Measurements from ENCODE around the gene TNKS2.

Gene TNKS2

GRCh38 chr10:91766676-91767075, 31.6 kb upstream of the TNKS2 start:
- no peak overlapping the region for H3K4me3 ChIP-seq (replicated peaks in 1 of 2; ENCODE audit: low read depth in 2 of 2, low read length in 2 of 2)
- TF ChIP-seq, protein P1, sequence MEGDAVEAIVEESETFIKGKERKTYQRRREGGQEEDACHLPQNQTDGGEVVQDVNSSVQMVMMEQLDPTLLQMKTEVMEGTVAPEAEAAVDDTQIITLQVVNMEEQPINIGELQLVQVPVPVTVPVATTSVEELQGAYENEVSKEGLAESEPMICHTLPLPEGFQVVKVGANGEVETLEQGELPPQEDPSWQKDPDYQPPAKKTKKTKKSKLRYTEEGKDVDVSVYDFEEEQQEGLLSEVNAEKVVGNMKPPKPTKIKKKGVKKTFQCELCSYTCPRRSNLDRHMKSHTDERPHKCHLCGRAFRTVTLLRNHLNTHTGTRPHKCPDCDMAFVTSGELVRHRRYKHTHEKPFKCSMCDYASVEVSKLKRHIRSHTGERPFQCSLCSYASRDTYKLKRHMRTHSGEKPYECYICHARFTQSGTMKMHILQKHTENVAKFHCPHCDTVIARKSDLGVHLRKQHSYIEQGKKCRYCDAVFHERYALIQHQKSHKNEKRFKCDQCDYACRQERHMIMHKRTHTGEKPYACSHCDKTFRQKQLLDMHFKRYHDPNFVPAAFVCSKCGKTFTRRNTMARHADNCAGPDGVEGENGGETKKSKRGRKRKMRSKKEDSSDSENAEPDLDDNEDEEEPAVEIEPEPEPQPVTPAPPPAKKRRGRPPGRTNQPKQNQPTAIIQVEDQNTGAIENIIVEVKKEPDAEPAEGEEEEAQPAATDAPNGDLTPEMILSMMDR (IDR thresholded peaks at IDR 0.05; ENCODE audit: low read depth, low read length): no peak
- DNase-seq (ENCODE audit: low read depth in 2 of 2): no peak

- TF ChIP-seq, protein P1 (IDR thresholded peaks at IDR 0.05; ENCODE audit: low read depth, low read length): no peak
- DNase-seq (ENCODE audit: low read depth in 2 of 2): peak in 1 of 2 donors; percentile 60
- no peak overlapping the region for H3K4me3 ChIP-seq (replicated peaks in 1 of 2; ENCODE audit: low read depth in 2 of 2, low read length in 2 of 2)
Measured at GRCh38 chr10:91768123-91768522, 30.1 kb upstream of the TNKS2 start.

DNA sequence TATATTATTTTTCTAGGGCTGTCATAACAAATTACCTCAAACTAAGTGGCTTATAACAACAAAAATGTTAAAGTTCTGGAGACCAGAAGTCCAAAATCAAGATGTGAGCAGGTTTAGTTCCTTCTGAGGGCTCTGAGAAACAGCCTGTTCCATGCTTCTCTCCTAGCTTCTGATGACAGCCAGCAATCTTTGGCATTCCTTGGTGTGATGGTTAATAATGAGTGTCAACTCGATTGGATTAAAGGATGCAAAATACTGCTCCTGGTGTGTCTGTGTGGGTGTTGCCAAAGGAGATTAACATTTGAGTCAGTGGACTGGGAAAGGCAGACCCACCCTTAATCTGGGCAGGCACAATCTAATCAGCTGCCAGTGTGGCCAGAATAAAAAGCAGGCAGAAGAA, 26.3 kb upstream of the TNKS2 start:
- no peak for DNase-seq (ENCODE audit: low read depth in 2 of 2)
- no peak overlapping the region for H3K4me3 ChIP-seq (replicated peaks in 1 of 2; ENCODE audit: low read depth in 2 of 2, low read length in 2 of 2)
- TF ChIP-seq, protein P1 (IDR thresholded peaks at IDR 0.05; ENCODE audit: low read depth, low read length): no peak

- TF ChIP-seq, protein P1 (IDR thresholded peaks at IDR 0.05; ENCODE audit: low read depth, low read length): no peak
- no peak for DNase-seq (ENCODE audit: low read depth in 2 of 2)
- H3K4me3 ChIP-seq (replicated peaks in 1 of 2; ENCODE audit: low read depth in 2 of 2, low read length in 2 of 2): no peak overlapping the region
Measured at GRCh38 chr10:91772461-91772860, 25.8 kb upstream of the TNKS2 start.

DNA sequence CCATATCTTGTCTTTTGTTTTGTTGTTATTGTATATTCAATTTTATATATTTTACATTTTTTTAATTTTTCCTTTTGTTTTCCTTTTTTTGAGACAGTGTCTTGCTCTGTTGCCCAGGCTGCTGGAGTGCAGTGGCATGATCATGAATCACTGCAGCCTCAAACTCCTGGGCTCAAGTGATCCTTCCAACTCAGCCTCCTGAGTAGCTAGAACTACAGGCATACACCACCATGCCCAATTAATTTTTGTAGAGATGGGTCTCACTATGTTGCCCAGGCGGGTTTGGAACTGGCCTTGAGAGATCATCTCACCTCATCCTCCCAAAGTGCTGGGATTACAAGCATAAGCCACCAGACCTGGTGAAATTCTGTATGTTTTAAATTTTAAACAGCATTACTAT, 25.4 kb upstream of the TNKS2 start:
- TF ChIP-seq, protein P1 (IDR thresholded peaks at IDR 0.05; ENCODE audit: low read depth, low read length): no peak
- H3K4me3 ChIP-seq (replicated peaks in 1 of 2; ENCODE audit: low read depth in 2 of 2, low read length in 2 of 2): no peak overlapping the region
- no peak for DNase-seq (ENCODE audit: low read depth in 2 of 2)

GRCh38 chr10:91774571-91774970, 23.7 kb upstream of the TNKS2 start:
- TF ChIP-seq, protein P1 (IDR thresholded peaks at IDR 0.05; ENCODE audit: low read depth, low read length): no peak
- no peak for DNase-seq (ENCODE audit: low read depth in 2 of 2)
- H3K4me3 ChIP-seq (replicated peaks in 1 of 2; ENCODE audit: low read depth in 2 of 2, low read length in 2 of 2): no peak overlapping the region

- H3K4me3 ChIP-seq (replicated peaks in 1 of 2; ENCODE audit: low read depth in 2 of 2, low read length in 2 of 2): no peak overlapping the region
- TF ChIP-seq, protein P1 (IDR thresholded peaks at IDR 0.05; ENCODE audit: low read depth, low read length): no peak
- no peak for DNase-seq (ENCODE audit: low read depth in 2 of 2)
Measured at GRCh38 chr10:91775731-91776130, 22.5 kb upstream of the TNKS2 start.
